ENCODE results near the gene GAPDH. TPM values are rescaled to one million over a fixed set of nuclear protein-coding genes. Genes with fewer than 3 reads are reported as not detected.
A peak's percentile ranks its signal among the peaks of the same experiment; 100 is the strongest.

Gene GAPDH
- polyA plus RNA-seq, 2 of the 4 experiments (the other 2 are of a cell fraction), result 6,463 to 10,036 TPM

DNA sequence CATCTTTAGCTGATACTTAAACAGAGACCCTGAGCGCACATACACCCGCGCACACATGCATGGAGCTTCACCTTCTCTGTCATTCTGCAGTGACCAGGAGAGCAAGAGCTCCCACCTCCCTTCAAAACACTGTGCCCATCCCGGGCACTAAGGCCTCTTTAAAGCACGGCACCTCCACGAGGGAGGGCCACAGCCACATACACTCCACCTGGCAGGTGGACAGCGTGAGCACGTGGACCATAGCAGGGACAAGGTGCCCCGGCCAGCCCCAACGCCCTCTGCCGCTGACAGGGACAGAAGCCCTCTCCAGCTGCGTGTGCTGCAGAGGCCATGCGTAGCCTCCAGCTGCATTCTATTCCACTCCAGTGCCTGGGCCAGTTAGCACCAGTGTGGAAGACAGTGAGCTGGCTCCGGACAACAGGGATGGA is 5.4 kb downstream of the GAPDH start:
- peak; percentile 46 to 52 for ATAC-seq
- 49% methylated on average over 9 of the region's 14 CpGs for WGBS (ENCODE audit: missing lambda C conversion rate)
- Histone ChIP-seq H3K9me3 (no peaks in the 10 kb centered on the region), H3K4me2 (peak overlapping the region; percentile 90), H3K27ac (peak overlapping the region; percentile 70 to 81), H3K4me3 (peak overlapping the region; percentile 34; the same call in 1 of the 3 replicates), H3K4me1 (peaks cover 57% of the 10 kb centered on the region)
- ChIA-PET POLR2A (interaction anchor here (0.8 to 3.5 kb wide), 7 partner anchors 14 to 333 kb away, joined by 3 to 28 read pairs (median 4); partner anchors contain the start of genes MRPL51, NOP2, SPSB2 and VAMP1), CTCF (interaction anchor here (0.6 to 25.9 kb wide), 18 partner anchors 11 to 261 kb away, joined by 3 to 491 read pairs (median 4); partner anchors contain the start of genes IFFO1, NOP2, TNFRSF1A and VAMP1)
- DNase-seq (ENCODE audit: low read depth in 1 of 2, low spot score in 1 of 2), result peak; percentile 41 to 62
- TF ChIP-seq CBX8 (IDR thresholded peaks at IDR 0.05) (no peak), ZNF302 (CRISPR knock-in tag; IDR thresholded peaks at IDR 0.05) (no peak), NR3C1 (IDR thresholded peaks at IDR 0.05) (no peak), HEYL (CRISPR knock-in tag; IDR thresholded peaks at IDR 0.05) (no peak), EP300 (IDR thresholded peaks at IDR 0.05) (no peak), FOXS1 (CRISPR knock-in tag; IDR thresholded peaks at IDR 0.05) (no peak), HOXB13 (CRISPR knock-in tag; IDR thresholded peaks at IDR 0.05; ENCODE audit: low read depth) (no peak), POLR2AphosphoS2 (conservative IDR thresholded peaks at IDR 0.05; ENCODE audit: low read length) (no peak), TFCP2L1 (CRISPR knock-in tag; IDR thresholded peaks at IDR 0.05) (0 out of 2 replicates have a peak, but pooled peaks have one; percentile 21), RCOR1 (IDR thresholded peaks at IDR 0.05; ENCODE audit: low read depth, low read length) (no peak), CHD2 (IDR thresholded peaks at IDR 0.05; ENCODE audit: low read length, partially characterized antibody) (no peak), RFX5 (IDR thresholded peaks at IDR 0.05) (no peak)
- TF ChIP-seq, protein P1, sequence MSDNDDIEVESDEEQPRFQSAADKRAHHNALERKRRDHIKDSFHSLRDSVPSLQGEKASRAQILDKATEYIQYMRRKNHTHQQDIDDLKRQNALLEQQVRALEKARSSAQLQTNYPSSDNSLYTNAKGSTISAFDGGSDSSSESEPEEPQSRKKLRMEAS (IDR thresholded peaks at IDR 0.05), result peak; percentile 42; the same call in 1 of the 2 replicates
- TF ChIP-seq, protein P2, sequence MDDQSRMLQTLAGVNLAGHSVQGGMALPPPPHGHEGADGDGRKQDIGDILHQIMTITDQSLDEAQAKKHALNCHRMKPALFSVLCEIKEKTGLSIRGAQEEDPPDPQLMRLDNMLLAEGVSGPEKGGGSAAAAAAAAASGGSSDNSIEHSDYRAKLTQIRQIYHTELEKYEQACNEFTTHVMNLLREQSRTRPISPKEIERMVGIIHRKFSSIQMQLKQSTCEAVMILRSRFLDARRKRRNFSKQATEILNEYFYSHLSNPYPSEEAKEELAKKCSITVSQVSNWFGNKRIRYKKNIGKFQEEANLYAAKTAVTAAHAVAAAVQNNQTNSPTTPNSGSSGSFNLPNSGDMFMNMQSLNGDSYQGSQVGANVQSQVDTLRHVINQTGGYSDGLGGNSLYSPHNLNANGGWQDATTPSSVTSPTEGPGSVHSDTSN (IDR thresholded peaks at IDR 0.05), result peak; percentile 17; the same call in 1 of the 2 replicates
- TF ChIP-seq, protein P3, sequence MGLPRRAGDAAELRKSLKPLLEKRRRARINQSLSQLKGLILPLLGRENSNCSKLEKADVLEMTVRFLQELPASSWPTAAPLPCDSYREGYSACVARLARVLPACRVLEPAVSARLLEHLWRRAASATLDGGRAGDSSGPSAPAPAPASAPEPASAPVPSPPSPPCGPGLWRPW (IDR thresholded peaks at IDR 0.05), result no peak
- FAIRE-seq, result no peak

DNA sequence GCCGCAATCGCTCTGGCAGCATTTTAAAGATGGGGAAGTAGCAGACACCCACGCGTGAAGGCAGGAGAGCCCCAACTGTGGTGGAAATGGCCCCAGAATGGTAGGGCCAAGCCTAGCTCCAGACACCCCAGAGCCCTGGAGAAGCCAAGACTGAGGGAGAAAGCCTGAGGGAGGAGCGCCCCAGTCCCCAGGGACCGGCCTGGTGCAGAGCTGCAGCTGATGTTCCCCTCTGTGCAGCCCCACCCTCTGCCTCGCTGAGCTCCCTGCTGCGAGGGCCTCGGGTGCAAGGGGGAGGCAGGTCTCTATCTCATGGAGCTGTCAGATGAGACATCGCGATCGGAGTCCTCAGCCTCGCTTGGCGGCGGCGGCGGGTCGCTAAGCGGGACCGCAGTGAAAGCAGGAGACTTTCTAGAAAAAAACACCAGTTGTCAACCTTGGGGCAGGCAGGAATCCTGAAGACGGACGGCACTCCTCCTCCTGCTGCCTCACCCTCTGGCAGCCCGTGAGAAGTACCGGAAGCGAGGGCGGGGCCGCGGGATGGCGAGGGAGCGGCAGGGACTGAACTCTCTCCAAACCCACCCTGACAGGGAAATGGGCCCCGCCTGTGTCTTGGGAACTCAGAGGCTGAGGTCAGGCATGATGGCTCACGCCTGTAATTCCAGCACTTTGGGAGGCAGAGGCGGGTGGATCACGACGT is 6.0 kb downstream of the GAPDH start:
- peak overlapping the region; percentile 34 for H3K4me3 ChIP-seq
- H3K4me1 ChIP-seq, result peaks cover 57% of the 10 kb centered on the region
- 12% methylated on average over 30 of the region's 35 CpGs for WGBS (ENCODE audit: missing lambda C conversion rate)
- DNase-seq (ENCODE audit: low read depth in 1 of 2, low spot score in 1 of 2) (peak; percentile 87 to 91), FAIRE-seq (no peak), ATAC-seq (peak; percentile 58 to 69)
- no peaks in the 10 kb centered on the region for H3K9me3 ChIP-seq
- peak overlapping the region; percentile 70 to 81 for H3K27ac ChIP-seq
- CTCF ChIA-PET, result interaction anchor here (0.9 to 25.9 kb wide), 11 partner anchors 12 to 286 kb away, joined by 3 to 491 read pairs (median 4); partner anchors contain the start of genes IFFO1 and NOP2
- H3K4me2 ChIP-seq, result peak overlapping the region; percentile 90
- POLR2A ChIA-PET, result interaction anchor here (0.8 to 3.5 kb wide), 5 partner anchors 13 to 70 kb away, joined by 3 to 28 read pairs (median 4); partner anchors contain the start of genes MRPL51, NOP2 and VAMP1
- TF ChIP-seq JUNB (IDR thresholded peaks at IDR 0.05), result no peak
- TF ChIP-seq, protein P1 (IDR thresholded peaks at IDR 0.05), result peak; percentile 23; the same call in 1 of the 2 replicates
- TF ChIP-seq, protein P4, sequence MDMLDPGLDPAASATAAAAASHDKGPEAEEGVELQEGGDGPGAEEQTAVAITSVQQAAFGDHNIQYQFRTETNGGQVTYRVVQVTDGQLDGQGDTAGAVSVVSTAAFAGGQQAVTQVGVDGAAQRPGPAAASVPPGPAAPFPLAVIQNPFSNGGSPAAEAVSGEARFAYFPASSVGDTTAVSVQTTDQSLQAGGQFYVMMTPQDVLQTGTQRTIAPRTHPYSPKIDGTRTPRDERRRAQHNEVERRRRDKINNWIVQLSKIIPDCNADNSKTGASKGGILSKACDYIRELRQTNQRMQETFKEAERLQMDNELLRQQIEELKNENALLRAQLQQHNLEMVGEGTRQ (IDR thresholded peaks at IDR 0.05), result no peak
- TF ChIP-seq, protein P5, sequence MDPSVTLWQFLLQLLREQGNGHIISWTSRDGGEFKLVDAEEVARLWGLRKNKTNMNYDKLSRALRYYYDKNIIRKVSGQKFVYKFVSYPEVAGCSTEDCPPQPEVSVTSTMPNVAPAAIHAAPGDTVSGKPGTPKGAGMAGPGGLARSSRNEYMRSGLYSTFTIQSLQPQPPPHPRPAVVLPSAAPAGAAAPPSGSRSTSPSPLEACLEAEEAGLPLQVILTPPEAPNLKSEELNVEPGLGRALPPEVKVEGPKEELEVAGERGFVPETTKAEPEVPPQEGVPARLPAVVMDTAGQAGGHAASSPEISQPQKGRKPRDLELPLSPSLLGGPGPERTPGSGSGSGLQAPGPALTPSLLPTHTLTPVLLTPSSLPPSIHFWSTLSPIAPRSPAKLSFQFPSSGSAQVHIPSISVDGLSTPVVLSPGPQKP (IDR thresholded peaks at IDR 0.05; ENCODE audit: low read depth, low read length), result no peak
- 0 out of 2 replicates have a peak, but pooled peaks have one; percentile 31 for TF ChIP-seq TP53 (CRISPR knock-in tag; IDR thresholded peaks at IDR 0.05)
- TF ChIP-seq EHMT2 (IDR thresholded peaks at IDR 0.05; ENCODE audit: low read depth), result no peak
- no peak for TF ChIP-seq CEBPB (IDR thresholded peaks at IDR 0.05)
- TF ChIP-seq, protein P6, sequence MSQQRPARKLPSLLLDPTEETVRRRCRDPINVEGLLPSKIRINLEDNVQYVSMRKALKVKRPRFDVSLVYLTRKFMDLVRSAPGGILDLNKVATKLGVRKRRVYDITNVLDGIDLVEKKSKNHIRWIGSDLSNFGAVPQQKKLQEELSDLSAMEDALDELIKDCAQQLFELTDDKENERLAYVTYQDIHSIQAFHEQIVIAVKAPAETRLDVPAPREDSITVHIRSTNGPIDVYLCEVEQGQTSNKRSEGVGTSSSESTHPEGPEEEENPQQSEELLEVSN (IDR thresholded peaks at IDR 0.05; ENCODE audit: borderline replicate concordance, low read depth), result peak; percentile 35; the same call in 1 of the 2 replicates
- TF ChIP-seq NR3C1 (IDR thresholded peaks at IDR 0.05), result no peak

All from A549 (cell line).